ENCODE results near the gene TPP1. TPM values are rescaled to one million over a fixed set of nuclear protein-coding genes. Genes with fewer than 3 reads are reported as not detected.

TPP1 gene
- total and polyA plus RNA-seq, 2 of the 13 experiments (the other 11 are each of a cell fraction or from before 2014, with no cell fraction given) = 13.9 to 74.6 TPM

DNA sequence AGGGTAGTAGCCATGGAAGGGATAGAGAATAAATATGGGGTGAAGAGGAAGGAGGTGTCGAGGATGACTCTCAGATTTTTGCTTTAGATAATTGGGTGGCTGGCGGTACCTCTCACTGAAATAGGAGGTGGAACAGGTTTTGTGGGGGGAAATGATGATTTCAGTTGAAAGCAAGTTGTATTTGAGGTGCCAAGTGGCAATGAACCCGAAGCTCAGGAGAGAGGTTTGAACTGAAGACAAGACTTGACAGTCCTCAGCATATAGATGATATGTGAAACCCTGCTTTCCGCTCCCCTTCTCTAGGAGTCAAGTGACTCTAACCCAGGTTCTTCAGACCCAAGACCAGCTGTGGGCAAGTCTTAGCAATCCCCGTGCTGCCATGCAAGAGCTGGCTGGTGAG is 49.5 kb downstream of the TPP1 start (continued):
- TF ChIP-seq HOXD1 (CRISPR knock-in tag; IDR thresholded peaks at IDR 0.05) (no peak), SIX1 (CRISPR knock-in tag; IDR thresholded peaks at IDR 0.05; ENCODE audit: borderline replicate concordance) (no peak)
- TF ChIP-seq, protein P1, sequence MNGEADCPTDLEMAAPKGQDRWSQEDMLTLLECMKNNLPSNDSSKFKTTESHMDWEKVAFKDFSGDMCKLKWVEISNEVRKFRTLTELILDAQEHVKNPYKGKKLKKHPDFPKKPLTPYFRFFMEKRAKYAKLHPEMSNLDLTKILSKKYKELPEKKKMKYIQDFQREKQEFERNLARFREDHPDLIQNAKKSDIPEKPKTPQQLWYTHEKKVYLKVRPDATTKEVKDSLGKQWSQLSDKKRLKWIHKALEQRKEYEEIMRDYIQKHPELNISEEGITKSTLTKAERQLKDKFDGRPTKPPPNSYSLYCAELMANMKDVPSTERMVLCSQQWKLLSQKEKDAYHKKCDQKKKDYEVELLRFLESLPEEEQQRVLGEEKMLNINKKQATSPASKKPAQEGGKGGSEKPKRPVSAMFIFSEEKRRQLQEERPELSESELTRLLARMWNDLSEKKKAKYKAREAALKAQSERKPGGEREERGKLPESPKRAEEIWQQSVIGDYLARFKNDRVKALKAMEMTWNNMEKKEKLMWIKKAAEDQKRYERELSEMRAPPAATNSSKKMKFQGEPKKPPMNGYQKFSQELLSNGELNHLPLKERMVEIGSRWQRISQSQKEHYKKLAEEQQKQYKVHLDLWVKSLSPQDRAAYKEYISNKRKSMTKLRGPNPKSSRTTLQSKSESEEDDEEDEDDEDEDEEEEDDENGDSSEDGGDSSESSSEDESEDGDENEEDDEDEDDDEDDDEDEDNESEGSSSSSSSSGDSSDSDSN (CRISPR knock-in tag; IDR thresholded peaks at IDR 0.05) = no peak

DNA sequence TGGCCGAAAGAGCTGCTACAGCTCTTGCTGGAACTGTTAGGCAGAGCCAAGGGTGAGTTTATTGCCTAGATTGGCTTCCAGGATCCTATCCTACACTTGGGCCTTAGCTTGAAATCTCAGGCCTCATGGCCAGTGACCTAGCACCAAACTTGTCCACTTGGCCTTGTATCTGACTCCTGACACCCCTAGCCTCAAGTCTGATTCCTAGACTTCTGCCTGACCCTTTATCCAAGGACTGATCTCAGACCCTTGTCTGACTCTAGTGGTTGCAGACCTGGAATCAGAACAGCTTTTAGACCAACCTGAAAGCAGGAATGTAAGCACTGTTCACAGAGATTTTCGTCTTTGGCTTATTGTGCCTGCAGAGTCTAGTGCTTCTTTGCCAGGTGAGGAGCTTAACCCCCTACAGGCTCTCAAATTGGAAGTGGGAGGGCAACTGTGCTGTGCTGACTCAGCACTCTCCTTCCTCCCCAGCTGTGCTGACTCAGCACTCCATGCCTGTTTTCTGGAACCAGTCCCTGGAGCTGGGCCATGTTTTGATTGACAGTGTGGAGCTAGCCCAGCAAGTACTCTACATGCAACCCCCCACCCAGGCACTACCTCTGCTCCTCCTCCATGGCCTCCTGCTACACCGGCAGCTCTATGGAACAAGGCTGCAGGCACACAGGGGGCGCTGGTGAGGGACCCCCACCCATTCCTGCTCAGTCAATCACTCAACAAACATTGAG is 50.9 kb downstream of the TPP1 start:
- no peaks in the 10 kb centered on the region for H3K4me1 ChIP-seq (ENCODE audit: insufficient read depth, low read length)
- FAIRE-seq (no peak), DNase-seq (ENCODE audit: low spot score) (no peak), ATAC-seq (no peak)
- BruUV-seq (replicated peaks) = no TSS peak
- no peak overlapping the region for H3K27ac ChIP-seq (ENCODE audit: extremely low read length, insufficient read depth, low read length)
- ChIA-PET CTCF (ENCODE audit: low intra/inter-chr PET ratio, low total read pairs) (no interaction called here), POLR2A (no interaction called here)
- no peaks in the 10 kb centered on the region for H3K79me2 ChIP-seq (ENCODE audit: insufficient read depth, low read length)
- intact Hi-C loops (cut with micrococcal nuclease; ENCODE audit: unreplicated experiment) (no loop called here), in situ Hi-C loops (cut with HindIII; ENCODE audit: extremely low pct_ligation_motif_present, low pct_unique_long_range_greater_than_20kb) (no loop called here)
- H3K36me3 ChIP-seq (replicated peaks in 1 of 2; ENCODE audit: control insufficient read depth in 1 of 2, insufficient read depth in 2 of 2, low read length in 2 of 2) = no peaks in the 10 kb centered on the region
- no peak overlapping the region for H2AFZ ChIP-seq (ENCODE audit: low read length)
- 97% methylated on average over 3 of the region's 4 CpGs for WGBS (ENCODE audit: low lambda C conversion rate)
- H3K4me2 ChIP-seq (ENCODE audit: low read depth, low read length) = no peak overlapping the region
- no peak overlapping the region for H3K9ac ChIP-seq (ENCODE audit: insufficient read depth, low read depth, low read length)
- no peaks in the 10 kb centered on the region for H3K9me3 ChIP-seq (ENCODE audit: low read length)
- H4K20me1 ChIP-seq (ENCODE audit: insufficient read depth, low read length) = no peaks in the 10 kb centered on the region
- no peaks in the 10 kb centered on the region for H3K27me3 ChIP-seq (ENCODE audit: control insufficient read depth in 1 of 2, insufficient read depth in 2 of 2, low read length in 2 of 2)
- H3K4me3 ChIP-seq (replicated peaks in 1 of 3; ENCODE audit: insufficient read depth in 1 of 3, low read depth in 2 of 3, low read length in 3 of 3) = no peak overlapping the region
- no peak for TF ChIP-seq PHF21A (CRISPR knock-in tag; IDR thresholded peaks at IDR 0.05)
- no peak for TF ChIP-seq ZNF766 (CRISPR knock-in tag; IDR thresholded peaks at IDR 0.05; ENCODE audit: borderline replicate concordance)
- no peak for TF ChIP-seq ZMYM2 (CRISPR knock-in tag; IDR thresholded peaks at IDR 0.05)
- no peak for TF ChIP-seq ZNF569 (CRISPR knock-in tag; IDR thresholded peaks at IDR 0.05; ENCODE audit: borderline replicate concordance)
- TF ChIP-seq, protein P2, sequence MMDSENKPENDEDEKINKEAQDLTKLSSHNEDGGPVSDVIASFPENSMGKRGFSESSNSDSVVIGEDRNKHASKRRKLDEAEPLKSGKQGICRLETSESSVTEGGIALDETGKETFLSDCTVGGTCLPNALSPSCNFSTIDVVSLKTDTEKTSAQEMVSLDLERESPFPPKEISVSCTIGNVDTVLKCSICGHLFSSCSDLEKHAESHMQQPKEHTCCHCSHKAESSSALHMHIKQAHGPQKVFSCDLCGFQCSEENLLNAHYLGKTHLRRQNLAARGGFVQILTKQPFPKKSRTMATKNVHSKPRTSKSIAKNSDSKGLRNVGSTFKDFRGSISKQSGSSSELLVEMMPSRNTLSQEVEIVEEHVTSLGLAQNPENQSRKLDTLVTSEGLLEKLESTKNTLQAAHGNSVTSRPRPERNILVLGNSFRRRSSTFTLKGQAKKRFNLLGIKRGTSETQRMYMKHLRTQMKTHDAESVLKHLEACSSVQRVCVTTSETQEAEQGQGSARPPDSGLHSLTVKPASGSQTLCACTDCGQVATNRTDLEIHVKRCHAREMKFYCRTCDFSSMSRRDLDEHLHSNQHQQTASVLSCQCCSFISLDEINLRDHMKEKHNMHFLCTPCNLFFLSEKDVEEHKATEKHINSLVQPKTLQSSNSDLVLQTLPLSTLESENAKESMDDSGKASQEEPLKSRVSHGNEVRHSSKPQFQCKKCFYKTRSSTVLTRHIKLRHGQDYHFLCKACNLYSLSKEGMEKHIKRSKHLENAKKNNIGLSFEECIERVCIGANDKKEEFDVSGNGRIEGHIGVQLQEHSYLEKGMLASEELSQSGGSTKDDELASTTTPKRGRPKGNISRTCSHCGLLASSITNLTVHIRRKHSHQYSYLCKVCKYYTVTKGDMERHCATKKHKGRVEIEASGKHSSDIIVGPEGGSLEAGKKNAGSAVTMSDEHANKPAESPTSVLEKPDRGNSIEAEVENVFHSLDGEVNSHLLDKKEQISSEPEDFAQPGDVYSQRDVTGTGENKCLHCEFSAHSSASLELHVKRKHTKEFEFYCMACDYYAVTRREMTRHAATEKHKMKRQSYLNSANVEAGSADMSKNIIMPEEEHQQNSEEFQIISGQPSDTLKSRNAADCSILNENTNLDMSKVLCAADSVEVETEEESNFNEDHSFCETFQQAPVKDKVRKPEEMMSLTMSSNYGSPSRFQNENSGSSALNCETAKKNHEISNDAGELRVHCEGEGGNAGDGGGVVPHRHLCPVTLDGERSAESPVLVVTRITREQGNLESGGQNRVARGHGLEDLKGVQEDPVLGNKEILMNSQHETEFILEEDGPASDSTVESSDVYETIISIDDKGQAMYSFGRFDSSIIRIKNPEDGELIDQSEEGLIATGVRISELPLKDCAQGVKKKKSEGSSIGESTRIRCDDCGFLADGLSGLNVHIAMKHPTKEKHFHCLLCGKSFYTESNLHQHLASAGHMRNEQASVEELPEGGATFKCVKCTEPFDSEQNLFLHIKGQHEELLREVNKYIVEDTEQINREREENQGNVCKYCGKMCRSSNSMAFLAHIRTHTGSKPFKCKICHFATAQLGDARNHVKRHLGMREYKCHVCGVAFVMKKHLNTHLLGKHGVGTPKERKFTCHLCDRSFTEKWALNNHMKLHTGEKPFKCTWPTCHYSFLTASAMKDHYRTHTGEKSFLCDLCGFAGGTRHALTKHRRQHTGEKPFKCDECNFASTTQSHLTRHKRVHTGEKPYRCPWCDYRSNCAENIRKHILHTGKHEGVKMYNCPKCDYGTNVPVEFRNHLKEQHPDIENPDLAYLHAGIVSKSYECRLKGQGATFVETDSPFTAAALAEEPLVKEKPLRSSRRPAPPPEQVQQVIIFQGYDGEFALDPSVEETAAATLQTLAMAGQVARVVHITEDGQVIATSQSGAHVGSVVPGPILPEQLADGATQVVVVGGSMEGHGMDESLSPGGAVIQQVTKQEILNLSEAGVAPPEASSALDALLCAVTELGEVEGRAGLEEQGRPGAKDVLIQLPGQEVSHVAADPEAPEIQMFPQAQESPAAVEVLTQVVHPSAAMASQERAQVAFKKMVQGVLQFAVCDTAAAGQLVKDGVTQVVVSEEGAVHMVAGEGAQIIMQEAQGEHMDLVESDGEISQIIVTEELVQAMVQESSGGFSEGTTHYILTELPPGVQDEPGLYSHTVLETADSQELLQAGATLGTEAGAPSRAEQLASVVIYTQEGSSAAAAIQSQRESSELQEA (CRISPR knock-in tag; IDR thresholded peaks at IDR 0.05; ENCODE audit: not compliant biosample characterization) = no peak
- TF ChIP-seq MAFF (IDR thresholded peaks at IDR 0.05; ENCODE audit: low read depth, low read length) = peak; percentile 100
- TF ChIP-seq RFX5 (IDR thresholded peaks at IDR 0.05; ENCODE audit: low read depth, low read length) = peak; percentile 49; the same call in 1 of the 2 replicates
- TF ChIP-seq ZFP82 (CRISPR knock-in tag; IDR thresholded peaks at IDR 0.05; ENCODE audit: borderline replicate concordance) = no peak

All from HepG2 (cell line).